Skeletal muscle satellite cell (primary cell): ENCODE results near the gene G6PC2.
A peak's percentile ranks its signal among the peaks of the same experiment; 100 is the strongest.
"Not testable (repeated sequence)": the region's sequence is repeated elsewhere in the genome, so short reads cannot be mapped to it uniquely, and the experiment has no call there.

Experiments used
- H3K27me3 ChIP-seq: 2 replicates; pipeline ENCODE4 v1.7.0; 2013; ENCODE audit warnings: low read length; ENCODE audit not compliant: control insufficient read depth, insufficient read depth
- H3K36me3 ChIP-seq: 2 replicates; pipeline ENCODE4 v1.7.0; 2013; ENCODE audit warnings: mild to moderate bottlenecking, control low read depth, low read length; ENCODE audit not compliant: insufficient read depth
- H3K4me1 ChIP-seq: 2 replicates; pipeline ENCODE4 v1.7.0; 2013; ENCODE audit warnings: low read length; ENCODE audit not compliant: control insufficient read depth, insufficient read depth
- H3K4me2 ChIP-seq: 2 replicates; pipeline ENCODE4 v1.7.0; 2013; ENCODE audit warnings: mild to moderate bottlenecking, low read length
- H3K4me3 ChIP-seq: 2 replicates; pipeline ENCODE4 v1.7.0; 2013; ENCODE audit warnings: low read length
- H3K9ac ChIP-seq: 2 replicates; pipeline ENCODE4 v1.7.0; 2013; ENCODE audit warnings: mild to moderate bottlenecking, low read depth, low read length, moderate library complexity
- H3K9me3 ChIP-seq: replicated peaks from 2 replicates; pipeline ENCODE4 v1.7.0; 2013; ENCODE audit warnings: mild to moderate bottlenecking, control low read depth, low read length

The G6PC2 gene

GRCh38 chr2:168929031-168929430 is 27.9 kb downstream of the G6PC2 start:
- Histone ChIP-seq H3K36me3 (no peaks in the 10 kb centered on the region), H3K9ac (no peak overlapping the region), H3K4me1 (no peaks in the 10 kb centered on the region), H3K4me2 (no peak overlapping the region), H3K27me3 (peaks cover 11% of the 10 kb centered on the region), H3K4me3 (no peak overlapping the region), H3K9me3 (no peaks in the 10 kb centered on the region)

GRCh38 chr2:168930242-168930641 is 29.2 kb downstream of the G6PC2 start:
- Histone ChIP-seq H3K4me2 (no peak overlapping the region), H3K9ac (no peak overlapping the region), H3K4me1 (peaks cover 3% of the 10 kb centered on the region), H3K4me3 (no peak overlapping the region), H3K27me3 (peaks cover 11% of the 10 kb centered on the region), H3K9me3 (no peaks in the 10 kb centered on the region), H3K36me3 (no peaks in the 10 kb centered on the region)

GRCh38 chr2:168932174-168932573 is 31.1 kb downstream of the G6PC2 start:
- not testable (repeated sequence) for H3K4me2 ChIP-seq, H3K9me3 ChIP-seq, H3K36me3 ChIP-seq, H3K9ac ChIP-seq, H3K4me3 ChIP-seq
- Histone ChIP-seq H3K27me3 (peaks cover 11% of the 10 kb centered on the region), H3K4me1 (peaks cover 12% of the 10 kb centered on the region)

GRCh38 chr2:168934826-168935225 is 33.7 kb downstream of the G6PC2 start:
- H3K4me1 ChIP-seq = peaks cover 20% of the 10 kb centered on the region
- H3K9me3 ChIP-seq = no peaks in the 10 kb centered on the region
- H3K9ac ChIP-seq = no peak overlapping the region
- H3K36me3 ChIP-seq = no peaks in the 10 kb centered on the region
- peaks cover 11% of the 10 kb centered on the region for H3K27me3 ChIP-seq
- no peak overlapping the region for H3K4me3 ChIP-seq
- H3K4me2 ChIP-seq = no peak overlapping the region

- no peaks in the 10 kb centered on the region for H3K36me3 ChIP-seq
- no peak overlapping the region for H3K9ac ChIP-seq
- H3K9me3 ChIP-seq = no peaks in the 10 kb centered on the region
- H3K27me3 ChIP-seq = peaks cover under 1% of the 10 kb centered on the region
- peaks cover 20% of the 10 kb centered on the region for H3K4me1 ChIP-seq
- peak overlapping the region; percentile 24 for H3K4me2 ChIP-seq
- H3K4me3 ChIP-seq = no peak overlapping the region
These were observed 34.9 kb downstream of the G6PC2 start for GRCh38 chr2:168935810-168936581.

- no peaks in the 10 kb centered on the region for H3K36me3 ChIP-seq
These were observed 38.0 kb downstream of the G6PC2 start for GRCh38 chr2:168939061-168939460.

GRCh38 chr2:168939918-168940317 is 38.8 kb downstream of the G6PC2 start:
- no peaks in the 10 kb centered on the region for H3K9me3 ChIP-seq
- H3K4me1 ChIP-seq = peaks cover 20% of the 10 kb centered on the region
- H3K36me3 ChIP-seq = no peaks in the 10 kb centered on the region
- H3K9ac ChIP-seq = no peak overlapping the region
- H3K27me3 ChIP-seq = no peaks in the 10 kb centered on the region
- no peak overlapping the region for H3K4me3 ChIP-seq
- no peak overlapping the region for H3K4me2 ChIP-seq

More at GRCh38 chr2:168939061-168939460, 38.0 kb downstream of the G6PC2 start:
- Histone ChIP-seq H3K9ac (no peak overlapping the region), H3K4me1 (peaks cover 20% of the 10 kb centered on the region), H3K4me3 (no peak overlapping the region), H3K27me3 (no peaks in the 10 kb centered on the region), H3K4me2 (no peak overlapping the region), H3K9me3 (no peaks in the 10 kb centered on the region)

- Histone ChIP-seq H3K4me3 (no peak overlapping the region), H3K4me2 (no peak overlapping the region), H3K4me1 (peaks cover 8% of the 10 kb centered on the region), H3K9me3 (no peaks in the 10 kb centered on the region), H3K9ac (no peak overlapping the region), H3K27me3 (no peaks in the 10 kb centered on the region), H3K36me3 (no peaks in the 10 kb centered on the region)
These were observed 40.2 kb downstream of the G6PC2 start for GRCh38 chr2:168941297-168941696.

- Histone ChIP-seq H3K4me3 (no peak overlapping the region), H3K36me3 (no peaks in the 10 kb centered on the region), H3K27me3 (no peaks in the 10 kb centered on the region), H3K9ac (no peak overlapping the region), H3K9me3 (no peaks in the 10 kb centered on the region), H3K4me1 (no peaks in the 10 kb centered on the region), H3K4me2 (no peak overlapping the region)
These were observed 43.0 kb downstream of the G6PC2 start for GRCh38 chr2:168944065-168944464.

- Histone ChIP-seq H3K27me3 (no peaks in the 10 kb centered on the region), H3K36me3 (no peaks in the 10 kb centered on the region)
These were observed 44.4 kb downstream of the G6PC2 start for GRCh38 chr2:168945508-168945907.

GRCh38 chr2:168948621-168949212 is 47.6 kb downstream of the G6PC2 start:
- H3K9me3 ChIP-seq = no peaks in the 10 kb centered on the region
- H3K36me3 ChIP-seq = no peaks in the 10 kb centered on the region
- H3K4me1 ChIP-seq = no peaks in the 10 kb centered on the region
- H3K9ac ChIP-seq = no peak overlapping the region
- H3K4me3 ChIP-seq = no peak overlapping the region
- no peaks in the 10 kb centered on the region for H3K27me3 ChIP-seq
- H3K4me2 ChIP-seq = no peak overlapping the region

More at GRCh38 chr2:168945508-168945907, 44.4 kb downstream of the G6PC2 start:
- H3K4me3 ChIP-seq = no peak overlapping the region
- no peaks in the 10 kb centered on the region for H3K4me1 ChIP-seq
- no peak overlapping the region for H3K4me2 ChIP-seq
- H3K9me3 ChIP-seq = no peaks in the 10 kb centered on the region
- H3K9ac ChIP-seq = no peak overlapping the region

GRCh38 chr2:168949324-168949723 is 48.2 kb downstream of the G6PC2 start:
- H3K36me3 ChIP-seq = no peaks in the 10 kb centered on the region
- no peak overlapping the region for H3K9ac ChIP-seq
- H3K9me3 ChIP-seq = no peaks in the 10 kb centered on the region
- no peaks in the 10 kb centered on the region for H3K27me3 ChIP-seq
- no peaks in the 10 kb centered on the region for H3K4me1 ChIP-seq
- H3K4me2 ChIP-seq = no peak overlapping the region
- H3K4me3 ChIP-seq = no peak overlapping the region
